ENCODE measurements around the gene FMNL3.

DNA sequence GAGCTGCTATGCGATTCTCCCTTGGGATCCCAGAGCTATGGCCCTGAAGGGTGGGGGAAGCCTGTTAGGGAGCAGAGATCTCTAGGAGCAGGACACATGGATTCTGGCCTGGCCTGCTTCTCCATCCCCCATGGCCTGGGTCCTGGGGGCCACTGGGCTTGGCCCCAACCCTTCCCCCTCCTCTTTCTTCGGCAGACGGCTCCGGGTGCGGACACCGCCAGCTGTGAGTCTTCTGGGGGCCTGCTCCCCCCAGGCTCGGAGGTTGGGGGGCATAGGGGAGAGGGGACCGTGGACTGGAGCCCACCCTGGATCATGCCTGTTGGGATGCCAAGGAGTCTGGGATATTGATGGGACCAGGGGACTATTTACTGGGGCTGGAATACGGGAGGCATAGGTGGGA is 74.8 kb downstream of the FMNL3 start:
- TF ChIP-seq CTCF (IDR thresholded peaks at IDR 0.05; ENCODE audit: low read length), result no peak
- no peak for TF ChIP-seq EZH2phosphoT487 (IDR thresholded peaks at IDR 0.05; ENCODE audit: low read length)
- no peak for TF ChIP-seq EZH2 (optimal IDR thresholded peaks at IDR 0.05; ENCODE audit: low read depth, low read length)

Data from MM.1S (cell line).